Prostate gland (tissue), 2 donors: Measurements from ENCODE around the gene PSAT1. TPM values are rescaled to one million over a fixed set of nuclear protein-coding genes. Genes with fewer than 3 reads are reported as not detected.

ENCODE experiments used
- DNase-seq: peaks from one replicate; pipeline ENCODE4 v3.0.0-alpha.2; 2019; ENCODE audit warnings: low spot score
- H3K27ac ChIP-seq, 2 donors: fragments of 200-600 bp; sonication (generic); 2 replicates each; pipeline ENCODE4 v1.5.1; 2017 to 2019
- H3K27me3 ChIP-seq: fragments of 200-600 bp; sonication (generic); replicated peaks from 2 replicates; pipeline ENCODE4 v1.5.1; 2019; ENCODE audit not compliant: insufficient read depth
- H3K36me3 ChIP-seq, 2 donors: fragments of 200-600 bp; sonication (generic); 1 replicate in 1 of 2; 2 replicates in 1 of 2; pipeline versions ENCODE4 v1.5.1 to v1.8.1; 2017 to 2019
- H3K4me1 ChIP-seq: fragments of 200-600 bp; sonication (generic); replicated peaks from 2 replicates; pipeline ENCODE4 v1.5.1; 2019
- H3K4me3 ChIP-seq, 2 donors: fragments of 200-600 bp; sonication (generic); 2 replicates each; pipeline ENCODE4 v1.5.1; 2017 to 2019
- H3K9me3 ChIP-seq: fragments of 200-600 bp; sonication (generic); 2 replicates; pipeline ENCODE4 v1.5.1; 2017
- POLR2A ChIP-seq: fragments of 450-650 bp; IDR thresholded peaks from one replicate; pipeline ENCODE4 v1.6.1; 2016; ENCODE audit warnings: antibody characterized with exemption, mild to moderate bottlenecking
- POLR2AphosphoS5 ChIP-seq: sonication (generic); formaldehyde crosslinking; IDR thresholded peaks from one replicate; pipeline ENCODE4 v1.6.1; 2017; ENCODE audit warnings: antibody characterized with exemption
- WGBS: methylation state at CpG from one replicate; pipeline ENCODE4 v1.1.5; 2018; 5-methylcytosine and 5-hydroxymethylcytosine counted together
- intact Hi-C: fragments of 100-400 bp; cut with DNase I; formaldehyde crosslinking; loops from one replicate; pipeline ENCODE4 v1.14.2; 2022
- total RNA-seq, 2 donors: library from RNA; depleted of rRNA; stranded (reverse); fragments of >200 nt; gene quantifications; one replicate each; pipeline ENCODE4 v1.1.0, GENCODE V29; 2016
- TF ChIP-seq, protein P1 (sequence below), 4 experiments: fragments of 200-600 bp in 2 of 4; fragments of 450-650 bp in 2 of 4; sonication (generic) in 2 of 4; IDR thresholded peaks; 1 replicate in 3 of 4; 2 replicates in 1 of 4; pipeline ENCODE4 v1.5.1; 2016 to 2019; ENCODE audit warnings: antibody characterized with exemption in 4 of 4, mild to moderate bottlenecking in 2 of 4, moderate library complexity in 2 of 4

PSAT1 gene
- total RNA-seq, 2 donors from 2014 or later: 30.4 to 45.8 TPM

DNA sequence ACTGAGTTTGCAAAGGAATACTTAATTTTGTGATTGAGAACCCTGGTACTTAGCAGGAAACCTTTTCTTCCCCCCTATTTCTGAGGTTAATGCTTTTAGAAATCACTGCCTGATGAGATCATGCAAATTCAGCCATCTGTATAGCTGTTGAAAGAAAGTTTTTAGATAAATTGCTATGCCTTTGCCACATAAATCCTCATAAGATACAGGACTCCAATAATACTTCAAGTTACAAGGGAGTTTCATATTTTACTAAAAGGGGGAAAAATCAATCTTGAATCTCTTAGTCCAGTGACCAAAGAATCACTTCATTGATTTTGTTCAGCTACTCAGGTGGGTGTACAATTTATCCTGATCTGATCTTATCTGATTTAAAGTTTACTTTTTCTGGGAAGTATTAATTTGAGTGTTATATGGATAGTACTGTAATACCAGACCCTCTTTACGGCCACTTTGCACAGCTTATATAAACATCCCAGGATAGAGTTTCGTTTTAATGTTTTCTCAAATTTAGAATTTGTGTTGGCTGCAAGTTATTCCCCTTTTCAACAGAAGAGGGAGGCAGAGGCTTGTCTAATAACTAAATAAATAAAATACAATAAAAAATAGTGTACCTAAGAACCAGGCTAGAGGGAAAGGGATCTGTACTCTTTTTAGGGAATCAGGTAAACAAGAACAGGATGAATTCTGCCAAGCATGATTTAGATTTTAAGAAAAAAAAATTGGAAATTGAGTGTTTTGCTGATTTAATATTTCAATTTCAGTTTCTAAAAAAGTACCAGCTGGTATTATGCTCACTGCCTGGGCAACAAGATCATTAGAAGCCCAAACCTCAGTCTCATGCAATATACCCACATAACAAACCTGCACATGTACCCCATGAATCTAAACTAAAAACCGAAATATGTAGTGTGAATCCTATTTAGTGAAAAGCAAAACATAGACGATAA, 69.1 kb downstream of the PSAT1 start:
- no peaks in the 10 kb centered on the region for H3K9me3 ChIP-seq
- no peak overlapping the region for H3K27ac ChIP-seq
- no peak for DNase-seq
- intact Hi-C loops: loop anchor here (5.0 kb wide), 1 partner anchor 109 kb away; no protein-coding TSS in a partner anchor
- WGBS: 41% methylated on average over 4 of the region's 4 CpGs
- H3K4me3 ChIP-seq: no peak overlapping the region
- no peak for TF ChIP-seq POLR2A
- TF ChIP-seq POLR2AphosphoS5: no peak
- TF ChIP-seq, protein P1, sequence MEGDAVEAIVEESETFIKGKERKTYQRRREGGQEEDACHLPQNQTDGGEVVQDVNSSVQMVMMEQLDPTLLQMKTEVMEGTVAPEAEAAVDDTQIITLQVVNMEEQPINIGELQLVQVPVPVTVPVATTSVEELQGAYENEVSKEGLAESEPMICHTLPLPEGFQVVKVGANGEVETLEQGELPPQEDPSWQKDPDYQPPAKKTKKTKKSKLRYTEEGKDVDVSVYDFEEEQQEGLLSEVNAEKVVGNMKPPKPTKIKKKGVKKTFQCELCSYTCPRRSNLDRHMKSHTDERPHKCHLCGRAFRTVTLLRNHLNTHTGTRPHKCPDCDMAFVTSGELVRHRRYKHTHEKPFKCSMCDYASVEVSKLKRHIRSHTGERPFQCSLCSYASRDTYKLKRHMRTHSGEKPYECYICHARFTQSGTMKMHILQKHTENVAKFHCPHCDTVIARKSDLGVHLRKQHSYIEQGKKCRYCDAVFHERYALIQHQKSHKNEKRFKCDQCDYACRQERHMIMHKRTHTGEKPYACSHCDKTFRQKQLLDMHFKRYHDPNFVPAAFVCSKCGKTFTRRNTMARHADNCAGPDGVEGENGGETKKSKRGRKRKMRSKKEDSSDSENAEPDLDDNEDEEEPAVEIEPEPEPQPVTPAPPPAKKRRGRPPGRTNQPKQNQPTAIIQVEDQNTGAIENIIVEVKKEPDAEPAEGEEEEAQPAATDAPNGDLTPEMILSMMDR (IDR thresholded peaks at IDR 0.05): peak in 3 of 4 experiments; percentile 24 to 73 (median 63)
- H3K36me3 ChIP-seq: no peaks in the 10 kb centered on the region
- no peaks in the 10 kb centered on the region for H3K27me3 ChIP-seq
- H3K4me1 ChIP-seq: no peaks in the 10 kb centered on the region

DNA sequence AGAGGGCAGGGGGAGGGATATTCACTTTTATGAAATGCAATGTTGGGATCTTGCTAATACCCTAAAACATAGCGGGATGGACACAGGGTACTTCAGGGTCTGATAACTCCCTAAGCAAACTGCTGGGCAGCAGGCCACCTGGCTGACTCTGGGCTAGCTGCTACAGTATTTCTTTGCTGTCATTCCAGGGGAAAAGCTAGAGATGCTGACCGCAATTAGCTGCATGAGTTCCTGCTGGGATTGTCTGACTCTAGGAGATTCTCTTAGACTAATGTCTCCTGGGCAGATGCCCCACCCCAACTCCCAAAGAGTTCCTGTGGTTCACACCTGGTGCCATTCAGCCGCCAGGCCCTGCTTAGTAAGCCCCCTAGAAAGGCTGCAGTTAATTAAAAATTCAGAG, 69.9 kb downstream of the PSAT1 start:
- no peaks in the 10 kb centered on the region for H3K36me3 ChIP-seq
- no peak overlapping the region for H3K4me3 ChIP-seq
- DNase-seq: no peak
- H3K9me3 ChIP-seq: no peaks in the 10 kb centered on the region
- intact Hi-C loops: loop anchor here (5.0 kb wide), 1 partner anchor 110 kb away; no protein-coding TSS in a partner anchor
- H3K4me1 ChIP-seq: no peaks in the 10 kb centered on the region
- no peaks in the 10 kb centered on the region for H3K27me3 ChIP-seq
- no peak overlapping the region for H3K27ac ChIP-seq
- TF ChIP-seq POLR2AphosphoS5 (no peak), POLR2A (no peak)
- TF ChIP-seq, protein P1 (IDR thresholded peaks at IDR 0.05): no peak
- 73% methylated on average over 3 of the region's 3 CpGs for WGBS

DNA sequence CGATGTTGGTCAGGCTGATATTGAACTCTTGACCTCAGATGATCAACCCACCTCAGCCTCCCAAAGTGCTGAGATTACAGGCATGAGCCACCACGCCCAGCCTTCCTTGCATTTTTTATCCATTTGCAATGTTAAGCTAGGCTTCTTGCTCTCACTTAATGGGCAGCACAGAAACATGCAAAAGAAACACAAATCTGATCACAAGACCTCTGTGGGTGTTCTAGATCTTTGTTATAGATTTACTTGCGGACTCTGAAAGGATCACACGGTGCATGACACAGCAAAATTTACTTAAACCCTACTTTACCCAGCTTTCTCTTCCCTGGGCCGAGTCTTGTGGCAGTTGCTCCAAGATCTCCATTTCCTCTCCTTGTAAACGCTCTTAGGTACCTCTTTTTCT, 71.3 kb downstream of the PSAT1 start:
- no peaks in the 10 kb centered on the region for H3K9me3 ChIP-seq
- no peak overlapping the region for H3K27ac ChIP-seq
- H3K4me1 ChIP-seq: peaks cover 6% of the 10 kb centered on the region
- no peaks in the 10 kb centered on the region for H3K27me3 ChIP-seq
- DNase-seq: no peak
- WGBS: 86% methylated on average over 6 of the region's 6 CpGs
- no peaks in the 10 kb centered on the region for H3K36me3 ChIP-seq
- intact Hi-C loops: loop anchor here (5.0 kb wide), 1 partner anchor 111 kb away; no protein-coding TSS in a partner anchor
- H3K4me3 ChIP-seq: no peak overlapping the region
- TF ChIP-seq POLR2AphosphoS5 (no peak), POLR2A (no peak)
- TF ChIP-seq, protein P1 (IDR thresholded peaks at IDR 0.05): no peak

DNA sequence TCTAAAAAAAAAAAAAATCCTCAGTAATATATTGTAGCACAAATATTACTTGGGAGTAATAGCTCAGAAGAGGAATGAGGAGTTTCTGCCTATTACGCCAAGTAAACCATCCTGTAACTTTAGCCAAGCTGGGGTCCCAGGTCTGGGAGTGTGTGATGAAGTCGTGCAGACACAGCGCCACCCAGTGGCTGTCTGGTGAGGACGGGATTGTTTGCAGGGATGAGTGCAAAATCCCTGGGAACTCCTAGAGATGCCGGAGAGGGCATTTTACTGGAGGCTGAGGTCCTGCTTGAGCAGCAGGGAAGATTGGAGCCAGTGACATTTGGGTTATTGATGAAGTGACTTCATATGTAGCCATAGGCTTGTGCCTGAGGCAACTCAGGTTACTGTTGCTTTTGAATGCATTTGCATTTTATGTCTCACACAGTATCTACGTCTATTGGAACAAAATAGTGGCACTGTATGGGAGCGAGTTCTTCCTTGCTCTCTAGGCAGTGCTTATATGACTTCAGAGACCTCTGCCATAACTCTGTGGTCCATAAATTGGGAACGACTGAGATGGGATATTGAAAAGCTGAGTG, 72.8 kb downstream of the PSAT1 start:
- peaks cover 6% of the 10 kb centered on the region for H3K4me1 ChIP-seq
- no peaks in the 10 kb centered on the region for H3K27me3 ChIP-seq
- no peaks in the 10 kb centered on the region for H3K36me3 ChIP-seq
- H3K4me3 ChIP-seq: no peak overlapping the region
- intact Hi-C loops: loop anchor here (5.0 kb wide), 1 partner anchor 112 kb away; no protein-coding TSS in a partner anchor
- WGBS: 31% methylated on average over 8 of the region's 8 CpGs
- no peak for TF ChIP-seq POLR2A
- TF ChIP-seq, protein P1 (IDR thresholded peaks at IDR 0.05): peak; percentile 63 to 72 (median 64)
- H3K9me3 ChIP-seq: no peaks in the 10 kb centered on the region
- no peak overlapping the region for H3K27ac ChIP-seq
- peak; percentile 57 for DNase-seq
